HL-60 (cell line): ENCODE data around the gene FREM1.

ENCODE experiments used
- DNase-seq, 2 experiments: peaks; one replicate each; pipeline ENCODE4 v3.0.0-alpha.2; 2010 to 2020; ENCODE audit warnings: low read depth in 1 of 2, low spot score in 1 of 2
- H3K27ac ChIP-seq: fragments of 250-450 bp; sonication (Bioruptor Pico); replicated peaks from 2 replicates; pipeline ENCODE4 v1.5.1; 2020; ENCODE audit warnings: mild to moderate bottlenecking, moderate library complexity
- H3K27me3 ChIP-seq: fragments of 250-450 bp; sonication (Bioruptor Pico); 2 replicates; pipeline ENCODE4 v1.5.1; 2021; ENCODE audit warnings: mild to moderate bottlenecking, moderate library complexity; ENCODE audit not compliant: insufficient read depth, poor library complexity, severe bottlenecking
- H3K4me3 ChIP-seq: replicated peaks from 2 replicates; pipeline ENCODE4 v1.5.1; 2011; ENCODE audit warnings: mild to moderate bottlenecking, control low read depth, low read length; ENCODE audit not compliant: insufficient read depth
- CTCF ChIP-seq: IDR thresholded peaks from one replicate; pipeline ENCODE4 v1.5.1; 2011; ENCODE audit warnings: low read length, control low read depth, inconsistent platforms; ENCODE audit not compliant: insufficient read depth
- GABPA ChIP-seq: IDR thresholded peaks from 2 replicates; pipeline ENCODE4 v1.6.1; 2012; ENCODE audit warnings: low read depth
- POLR2AphosphoS5 ChIP-seq: IDR thresholded peaks from 2 replicates; pipeline ENCODE4 v1.6.1; 2012; ENCODE audit warnings: low read depth
- REST ChIP-seq: IDR thresholded peaks from 2 replicates; pipeline ENCODE4 v1.6.1; 2012; ENCODE audit warnings: low read depth; ENCODE audit not compliant: insufficient replicate concordance
- SPI1 ChIP-seq: IDR thresholded peaks from 2 replicates; pipeline ENCODE4 v1.6.1; 2012; ENCODE audit warnings: low read depth, mild to moderate bottlenecking, borderline replicate concordance

Gene FREM1

GRCh38 chr9:14869671-14870070, 40.6 kb downstream of the FREM1 start:
- Histone ChIP-seq H3K4me3 (no peak overlapping the region), H3K27ac (no peak overlapping the region), H3K27me3 (no peaks in the 10 kb centered on the region)
- TF ChIP-seq REST, result no peak
- TF ChIP-seq GABPA, result no peak
- no peak for TF ChIP-seq POLR2AphosphoS5
- TF ChIP-seq CTCF, result no peak
- no peak for TF ChIP-seq SPI1
- no peak for DNase-seq

- Histone ChIP-seq H3K27ac (no peak overlapping the region), H3K27me3 (no peaks in the 10 kb centered on the region), H3K4me3 (no peak overlapping the region)
- no peak for DNase-seq
- no peak for TF ChIP-seq POLR2AphosphoS5
- no peak for TF ChIP-seq GABPA
- TF ChIP-seq REST, result no peak
- no peak for TF ChIP-seq CTCF
- TF ChIP-seq SPI1, result no peak
Observed at GRCh38 chr9:14868772-14869583, 41.2 kb downstream of the FREM1 start.

GRCh38 chr9:14868418-14868771, 41.8 kb downstream of the FREM1 start:
- DNase-seq, result no peak
- Histone ChIP-seq H3K27ac (no peak overlapping the region), H3K27me3 (no peaks in the 10 kb centered on the region), H3K4me3 (no peak overlapping the region)
- TF ChIP-seq SPI1 (no peak), GABPA (no peak), CTCF (no peak), POLR2AphosphoS5 (no peak), REST (no peak)
